Kidney (tissue), 14 donors: ENCODE measurements around the gene HSD17B3. TPM values are rescaled to one million over a fixed set of nuclear protein-coding genes. Genes with fewer than 3 reads are reported as not detected.
A peak's percentile ranks its signal among the peaks of the same experiment; 100 is the strongest.

Source experiments
- DNase-seq, 5 donors: peaks; one replicate each; pipeline ENCODE4 v3.0.0-alpha.2; 2013 to 2020
- FAIRE-seq: peaks from 2 replicates; lab custom pipeline; 2012; peaks lifted over from hg19 to GRCh38; lab: Jason Lieb, UNC
- H3K27ac ChIP-seq, 2 donors: one replicate each; pipeline ENCODE4 v1.7.0; 2013; ENCODE audit warnings: low read depth in 2 of 2, low read length in 2 of 2, inconsistent platforms in 1 of 2
- H3K27me3 ChIP-seq: one replicate; pipeline ENCODE4 v1.7.1; 2013; ENCODE audit warnings: low read length, inconsistent platforms; ENCODE audit not compliant: control insufficient read depth, insufficient read depth
- H3K36me3 ChIP-seq, 3 donors: one replicate each; pipeline versions ENCODE4 v1.7.0 to v1.7.1; 2013; ENCODE audit warnings: low read length in 3 of 3, control low read depth in 1 of 3, inconsistent platforms in 1 of 3; ENCODE audit not compliant: insufficient read depth in 3 of 3, control insufficient read depth in 2 of 3
- H3K4me1 ChIP-seq, 3 donors: one replicate each; pipeline versions ENCODE4 v1.7.0 to v1.7.1; 2013; ENCODE audit warnings: low read length in 3 of 3, inconsistent platforms in 1 of 3, low read depth in 1 of 3; ENCODE audit not compliant: control insufficient read depth in 2 of 3, insufficient read depth in 2 of 3
- H3K4me3 ChIP-seq, 3 donors: one replicate each; pipeline versions ENCODE4 v1.7.0 to v1.8.1; 2013; ENCODE audit warnings: low read length in 3 of 3, control low read depth in 1 of 3, inconsistent platforms in 1 of 3
- H3K9ac ChIP-seq, 3 donors: one replicate each; pipeline versions ENCODE4 v1.7.0 to v1.7.1; 2013; ENCODE audit warnings: low read length in 3 of 3, control low read depth in 1 of 3, inconsistent platforms in 1 of 3
- H3K9me3 ChIP-seq, 3 donors: one replicate each; pipeline versions ENCODE4 v1.7.0 to v1.7.1; 2013; ENCODE audit warnings: low read length in 3 of 3, control low read depth in 1 of 3, inconsistent platforms in 1 of 3; ENCODE audit not compliant: control insufficient read depth in 2 of 3, insufficient read depth in 1 of 3
- intact Hi-C: fragments of 100-400 bp; cut with DNase I; formaldehyde crosslinking; loops from one replicate; pipeline ENCODE4 v1.11.1; 2022
- polyA plus RNA-seq: library from polyadenylated mRNA; stranded (reverse); fragments of 350-450 nt; fragmentation: Illumina TruSeq; extraction: RNeasy Lipid Tissue Mini Kit (QIAGEN cat#74804); gene quantifications from one replicate; pipeline ENCODE4 v1.2.3, GENCODE V29; 2014; ENCODE audit warnings: low read depth, low replicate concordance; ENCODE audit not compliant: insufficient read depth
- total RNA-seq: library from RNA; stranded (reverse); fragmentation: NEBNext Ultra II Directional; extraction: Animal tissue kit (Norgen Biotek cat#: 25700); gene quantifications from one replicate; pipeline ENCODE4 v1.2.1, GENCODE V29; 2021
- TF ChIP-seq, protein P1 (sequence below): IDR thresholded peaks from 3 replicates; pipeline ENCODE4 v1.5.1; 2012; ENCODE audit warnings: mild to moderate bottlenecking, moderate library complexity, borderline replicate concordance; ENCODE audit not compliant: insufficient read depth; ENCODE audit errors: extremely low read depth
- donor health status: control.
- donor health status: control.
- donor health status: control.
- donor health status: control.
- donor health status: control.
- donor health status: DM: yes; HTN: yes; CAD: no.
- donor health status: Normal renal cell carcinoma (clear cell type).

The HSD17B3 gene
- total and polyA plus RNA-seq, 2 donors from 2014 or later: 0.66 to 2.0 TPM

DNA sequence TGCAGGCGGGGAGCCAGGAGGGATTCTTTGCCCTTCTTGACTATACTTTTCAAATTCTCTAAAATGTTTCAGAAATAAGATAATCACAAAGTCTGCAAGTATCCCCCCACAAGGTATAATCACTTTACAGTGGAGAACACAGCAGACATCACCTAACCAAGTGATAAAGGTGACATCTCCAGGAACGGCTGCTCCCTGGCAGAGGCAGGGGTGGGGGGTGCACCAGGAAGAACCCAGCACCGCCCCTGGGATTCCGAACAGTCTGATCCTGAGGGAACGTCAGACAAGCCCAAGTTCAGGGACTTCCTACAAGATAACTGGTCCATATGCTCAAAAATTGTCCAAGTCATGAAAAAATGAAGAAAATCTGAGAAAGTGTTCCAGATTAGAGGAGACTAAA is 85.4 kb downstream of the HSD17B3 start:
- no peaks in the 10 kb centered on the region for H3K9me3 ChIP-seq
- no peak overlapping the region for H3K4me3 ChIP-seq
- intact Hi-C loops: no loop called here
- DNase-seq (no peak), FAIRE-seq (no peak)
- H3K27ac ChIP-seq: no peak overlapping the region
- H3K36me3 ChIP-seq: no peaks in the 10 kb centered on the region
- peaks cover 0 to 2% (median 0%) of the 10 kb centered on the region in 3 donors for H3K4me1 ChIP-seq
- no peak overlapping the region for H3K9ac ChIP-seq
- H3K27me3 ChIP-seq: no peaks in the 10 kb centered on the region
- TF ChIP-seq, protein P1, sequence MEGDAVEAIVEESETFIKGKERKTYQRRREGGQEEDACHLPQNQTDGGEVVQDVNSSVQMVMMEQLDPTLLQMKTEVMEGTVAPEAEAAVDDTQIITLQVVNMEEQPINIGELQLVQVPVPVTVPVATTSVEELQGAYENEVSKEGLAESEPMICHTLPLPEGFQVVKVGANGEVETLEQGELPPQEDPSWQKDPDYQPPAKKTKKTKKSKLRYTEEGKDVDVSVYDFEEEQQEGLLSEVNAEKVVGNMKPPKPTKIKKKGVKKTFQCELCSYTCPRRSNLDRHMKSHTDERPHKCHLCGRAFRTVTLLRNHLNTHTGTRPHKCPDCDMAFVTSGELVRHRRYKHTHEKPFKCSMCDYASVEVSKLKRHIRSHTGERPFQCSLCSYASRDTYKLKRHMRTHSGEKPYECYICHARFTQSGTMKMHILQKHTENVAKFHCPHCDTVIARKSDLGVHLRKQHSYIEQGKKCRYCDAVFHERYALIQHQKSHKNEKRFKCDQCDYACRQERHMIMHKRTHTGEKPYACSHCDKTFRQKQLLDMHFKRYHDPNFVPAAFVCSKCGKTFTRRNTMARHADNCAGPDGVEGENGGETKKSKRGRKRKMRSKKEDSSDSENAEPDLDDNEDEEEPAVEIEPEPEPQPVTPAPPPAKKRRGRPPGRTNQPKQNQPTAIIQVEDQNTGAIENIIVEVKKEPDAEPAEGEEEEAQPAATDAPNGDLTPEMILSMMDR: no peak

DNA sequence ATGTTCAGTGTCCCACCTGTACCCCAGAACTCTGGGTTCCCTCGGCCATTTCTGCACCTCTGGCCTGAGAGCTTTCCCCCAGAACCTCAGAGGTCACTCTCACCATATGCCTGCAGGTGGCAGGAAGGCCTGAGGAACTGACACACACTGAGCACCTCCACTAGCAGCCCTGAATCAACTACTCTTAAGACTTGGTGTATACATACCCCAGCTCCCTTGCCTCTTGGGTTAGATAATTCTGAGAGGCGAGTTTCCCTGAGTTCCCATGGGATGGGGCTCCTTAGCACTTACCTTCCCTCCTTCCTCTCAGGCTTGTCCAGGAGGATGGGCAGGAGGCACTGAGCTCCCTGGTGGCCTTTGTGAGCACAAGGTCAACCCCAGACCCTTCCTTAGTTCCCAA is 86.1 kb downstream of the HSD17B3 start:
- peaks cover 0 to 2% (median 0%) of the 10 kb centered on the region in 3 donors for H3K4me1 ChIP-seq
- H3K27me3 ChIP-seq: no peaks in the 10 kb centered on the region
- DNase-seq: no peak
- no peak for FAIRE-seq
- no peak overlapping the region for H3K27ac ChIP-seq
- no peak overlapping the region for H3K9ac ChIP-seq
- TF ChIP-seq, protein P1: no peak
- H3K36me3 ChIP-seq: no peaks in the 10 kb centered on the region
- no peaks in the 10 kb centered on the region for H3K9me3 ChIP-seq
- no peak overlapping the region for H3K4me3 ChIP-seq
- intact Hi-C loops: no loop called here

DNA sequence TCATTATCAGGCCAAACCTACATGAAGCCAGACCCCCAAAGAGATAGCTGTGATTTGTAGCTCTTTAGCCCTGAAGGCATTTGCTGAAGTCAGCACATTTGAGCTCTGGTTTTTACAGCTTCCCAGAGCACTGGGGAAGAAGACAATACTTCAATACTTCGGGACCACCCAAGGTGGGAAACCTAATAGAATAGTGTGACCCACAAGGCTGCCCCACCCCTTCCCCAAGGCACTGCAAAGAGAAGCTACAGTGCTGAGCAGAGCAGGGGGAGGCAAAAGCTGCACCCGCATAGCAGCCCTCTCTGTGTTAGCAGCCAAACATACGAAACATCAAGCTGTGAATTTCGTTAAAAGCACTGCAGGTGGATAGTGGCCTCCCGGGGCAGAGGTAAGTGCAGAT is 87.3 kb downstream of the HSD17B3 start:
- DNase-seq: peak in 2 of 5 donors; percentile 10 to 36

More for the DNA sequence above, 87.3 kb downstream of the HSD17B3 start:
- no peaks in the 10 kb centered on the region for H3K27me3 ChIP-seq
- TF ChIP-seq, protein P1: no peak
- no peaks in the 10 kb centered on the region for H3K9me3 ChIP-seq
- H3K4me3 ChIP-seq: no peak overlapping the region
- no peak for FAIRE-seq
- H3K36me3 ChIP-seq: no peaks in the 10 kb centered on the region
- no peak overlapping the region for H3K27ac ChIP-seq
- intact Hi-C loops: no loop called here
- H3K4me1 ChIP-seq: peaks cover 0 to 2% (median 0%) of the 10 kb centered on the region in 3 donors
- H3K9ac ChIP-seq: no peak overlapping the region
